GM20431 (cell line): Measurements from ENCODE around the gene GARIN5B.
"Not testable (repeated sequence)": the region's sequence is repeated elsewhere in the genome, so short reads cannot be mapped to it uniquely, and the experiment has no call there.

ENCODE experiments used
- in situ Hi-C: fragments of 300-500 bp; cut with MseI, MboI; formaldehyde crosslinking; loops from one replicate; pipeline ENCODE4 v1.15.0; 2020; ENCODE audit warnings: low sequenced_read_pairs; ENCODE audit not compliant: unreplicated experiment

GARIN5B gene

DNA sequence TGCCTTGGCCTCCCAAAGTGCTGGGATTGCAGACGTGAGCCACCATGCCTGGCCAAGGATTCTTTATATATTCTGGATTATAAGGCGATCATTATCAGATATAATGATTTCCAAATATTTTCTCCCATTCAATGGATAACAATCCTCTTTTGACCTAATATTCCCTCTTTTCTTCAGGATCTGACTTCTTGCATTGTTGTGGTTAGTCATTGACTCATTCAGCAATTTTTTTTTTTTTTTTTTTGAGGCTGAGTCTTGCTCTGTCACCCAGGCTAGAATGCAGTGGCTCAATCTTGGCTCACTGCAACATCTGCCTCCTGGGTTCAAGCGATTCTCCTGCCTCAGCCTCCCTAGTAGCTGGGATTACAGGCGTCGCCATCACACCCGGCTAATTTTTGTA lies 33.3 kb downstream of the GARIN5B start:
- in situ Hi-C loops, result not testable (repeated sequence)

DNA sequence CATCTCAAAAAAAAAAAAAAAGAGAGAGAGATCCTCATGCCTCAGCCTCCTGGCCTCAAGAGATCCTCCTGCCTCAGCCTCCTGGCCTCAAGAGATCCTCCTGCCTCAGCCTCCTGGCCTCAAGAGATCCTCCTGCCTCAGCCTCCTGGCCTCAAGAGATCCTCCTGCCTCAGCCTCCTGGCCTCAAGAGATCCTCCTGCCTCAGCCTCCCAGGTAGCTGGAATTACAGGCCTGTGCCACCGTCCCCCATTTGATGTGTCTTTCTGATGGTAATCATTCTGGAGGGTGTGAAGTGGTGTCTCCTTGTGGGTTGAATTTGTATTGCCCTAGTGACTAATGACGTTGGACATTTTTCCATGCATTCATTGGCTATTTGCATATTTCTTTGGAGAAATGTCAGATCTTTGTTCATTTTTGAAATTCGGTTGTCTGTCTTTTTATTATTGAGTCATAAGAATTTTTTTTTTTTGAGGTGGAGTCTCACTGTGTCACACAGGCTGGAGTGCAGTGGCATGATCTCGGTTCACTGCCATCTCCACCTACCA lies 34.2 kb downstream of the GARIN5B start:
- in situ Hi-C loops, result not testable (repeated sequence)

DNA sequence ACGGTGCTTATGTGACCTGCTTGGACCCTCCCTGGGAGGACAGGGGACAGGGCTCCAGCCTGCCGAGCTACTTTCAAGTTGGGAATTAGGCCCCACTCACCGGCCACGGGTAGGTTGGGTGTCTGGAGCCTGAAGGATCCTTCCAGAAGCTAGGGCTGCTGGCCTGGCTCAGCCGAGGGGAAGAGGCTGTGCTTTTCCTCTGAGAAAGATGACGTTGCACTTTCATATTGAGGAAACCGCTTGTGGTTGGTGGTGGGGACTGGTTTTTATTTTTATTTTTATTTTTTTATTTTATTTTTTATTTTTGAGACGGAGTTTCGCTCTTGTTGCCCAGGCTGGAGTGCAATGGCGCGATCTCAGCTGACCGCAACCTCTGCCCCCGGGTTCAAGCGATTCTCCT lies 37.9 kb downstream of the GARIN5B start, which contains the start of gene TMEM150B:
TMEM150B (minus strand) TSS at position 170 of the 400 bp plus-strand sequence. CDS start 4,305 bp downstream, outside the sequence.
- in situ Hi-C loops, result no loop called here

- in situ Hi-C loops, result no loop called here
These were observed 38.4 kb downstream of the GARIN5B start for GRCh38 chr19:55324662-55325061.

DNA sequence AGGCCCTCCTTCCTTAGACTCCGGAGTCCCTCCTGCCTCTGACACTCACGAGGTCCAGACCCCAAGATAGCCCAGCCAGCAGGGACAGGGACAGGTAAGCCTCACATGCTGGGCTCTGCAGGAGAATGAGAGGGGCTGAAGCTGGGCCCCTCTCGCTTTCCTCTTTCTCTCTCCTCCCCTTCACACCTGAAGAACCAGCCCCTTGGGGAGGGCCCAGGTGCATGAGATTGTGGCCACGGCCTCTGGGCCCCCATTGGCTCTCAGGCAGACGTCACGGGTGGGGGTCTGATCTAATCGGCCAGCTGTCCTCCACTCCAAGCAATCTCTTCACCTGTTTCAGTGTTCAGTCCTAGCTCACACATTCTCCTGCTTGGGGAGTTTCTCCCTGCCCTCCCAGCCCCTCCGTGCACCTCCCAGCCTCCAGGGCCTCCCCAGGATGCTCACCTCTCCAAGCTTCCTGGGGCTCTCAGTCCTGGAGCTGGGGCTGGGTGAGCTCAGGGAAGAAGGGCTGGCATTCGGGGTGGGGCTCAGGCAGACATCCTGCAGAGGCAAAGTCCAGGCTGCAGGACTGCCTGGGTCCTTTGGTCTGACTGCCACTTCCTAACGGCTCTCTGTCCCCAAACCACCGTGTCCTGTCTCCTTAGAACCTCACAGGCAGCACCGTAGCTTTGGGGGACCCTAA lies 40.7 kb downstream of the GARIN5B start:
- in situ Hi-C loops, result no loop called here

DNA sequence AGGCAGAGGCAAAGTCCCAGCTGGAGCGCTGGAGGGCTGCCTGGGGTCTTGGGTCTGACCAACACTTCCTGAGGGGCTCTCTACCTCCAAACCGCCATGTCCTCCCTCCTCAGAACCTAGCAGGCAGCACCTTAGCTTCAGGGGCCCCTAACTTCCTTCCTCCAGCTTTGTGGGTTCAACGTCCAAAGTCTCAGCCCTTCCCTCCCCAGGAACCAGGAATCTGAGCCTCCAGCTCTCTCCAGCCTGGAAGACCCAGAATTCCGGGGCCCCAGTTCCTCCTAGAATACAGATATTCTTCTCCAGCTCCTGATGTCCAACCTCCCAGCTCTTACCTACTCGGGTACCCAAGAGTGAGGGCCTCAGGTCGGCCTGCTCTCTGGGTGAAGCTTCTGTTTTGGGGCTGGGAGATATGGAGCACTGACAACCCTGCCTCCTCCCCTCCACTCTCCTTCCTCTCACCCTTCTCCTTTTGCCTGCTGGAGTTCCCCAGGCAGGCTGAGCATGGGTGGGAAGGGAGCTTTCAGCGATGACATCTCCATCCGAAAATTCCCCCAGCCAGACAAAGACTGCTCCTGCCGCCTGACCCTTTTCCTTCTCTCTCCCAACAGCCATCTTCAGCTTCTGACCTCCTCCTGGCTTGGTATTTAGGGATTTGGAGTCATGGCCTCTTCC lies 41.5 kb downstream of the GARIN5B start:
- in situ Hi-C loops, result no loop called here

DNA sequence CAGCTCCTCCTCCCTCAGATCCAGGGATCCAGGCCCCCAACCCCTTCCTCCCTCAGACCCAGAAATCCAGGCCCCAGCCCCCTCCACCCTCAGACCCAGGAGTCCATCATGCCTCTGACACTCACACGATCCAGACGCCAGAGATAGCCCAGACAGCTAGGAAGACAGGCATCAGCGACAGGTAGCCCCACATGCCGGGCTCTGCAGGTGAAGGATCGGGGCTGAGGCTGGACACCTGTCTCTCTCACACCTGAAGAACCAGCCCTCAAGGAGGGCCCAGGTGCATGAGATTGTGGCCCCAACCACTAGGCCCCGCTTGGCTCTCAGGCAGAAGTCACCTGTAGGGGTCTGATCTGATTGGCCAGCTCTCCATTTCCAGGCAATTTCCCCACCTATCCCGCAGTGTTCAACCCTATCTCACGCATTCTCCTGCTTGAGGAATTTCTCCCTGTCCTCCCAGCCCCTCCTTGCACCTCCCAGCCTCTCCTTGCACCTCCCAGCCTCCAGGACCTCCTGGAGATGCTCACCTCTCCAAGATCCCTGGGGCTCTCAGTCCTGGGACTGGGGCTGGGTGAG lies 42.1 kb downstream of the GARIN5B start:
- in situ Hi-C loops, result no loop called here

GRCh38 chr19:55319785-55320184 lies 43.3 kb downstream of the GARIN5B start:
- in situ Hi-C loops, result no loop called here

DNA sequence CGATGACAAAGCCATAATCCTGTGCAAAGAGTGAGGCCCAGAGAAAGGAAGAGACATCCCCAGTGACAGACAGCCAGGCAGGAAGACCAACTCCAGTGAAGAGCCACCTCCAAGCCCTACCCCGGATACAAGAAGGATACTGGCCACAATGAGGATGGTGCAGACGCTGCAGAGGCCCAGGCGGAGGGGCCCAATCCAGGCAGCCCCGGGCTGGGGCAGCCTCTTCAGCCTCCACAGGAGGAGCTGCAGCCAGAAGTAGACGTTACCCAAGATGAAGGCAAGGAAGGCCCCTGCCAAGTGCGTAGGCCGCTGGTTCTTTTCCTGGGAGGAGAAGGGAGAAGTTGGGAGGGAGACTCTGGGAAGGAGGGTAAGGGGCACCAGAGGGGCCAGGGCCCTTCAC lies 46.4 kb downstream of the GARIN5B start:
- in situ Hi-C loops, result no loop called here

DNA sequence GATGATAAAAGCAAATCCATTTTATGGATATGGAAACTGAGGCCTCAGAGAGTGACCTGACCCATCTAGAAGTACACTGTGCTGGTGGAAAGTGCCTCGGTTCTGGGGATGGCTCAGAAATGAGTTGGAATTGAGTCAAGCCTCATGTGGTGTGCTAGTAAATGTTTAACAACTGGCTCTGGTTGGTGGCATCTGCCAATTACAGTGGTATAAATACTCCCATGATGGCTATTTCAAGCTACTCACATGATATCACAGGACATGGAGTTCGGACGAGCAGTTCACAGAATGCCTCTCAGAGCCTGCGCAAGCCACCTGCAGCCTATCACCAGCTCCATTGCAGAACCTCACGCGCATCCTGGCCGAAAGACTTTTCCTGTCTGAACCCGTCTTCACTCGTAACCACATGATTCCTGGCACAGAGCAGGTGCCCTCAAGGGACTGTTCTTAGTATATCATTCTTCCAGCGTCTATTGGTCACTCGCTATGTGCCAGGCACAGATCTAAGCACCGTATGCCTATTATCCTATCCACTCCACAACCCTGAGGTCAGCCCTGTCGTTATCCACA lies 47.0 kb downstream of the GARIN5B start:
- in situ Hi-C loops, result no loop called here

DNA sequence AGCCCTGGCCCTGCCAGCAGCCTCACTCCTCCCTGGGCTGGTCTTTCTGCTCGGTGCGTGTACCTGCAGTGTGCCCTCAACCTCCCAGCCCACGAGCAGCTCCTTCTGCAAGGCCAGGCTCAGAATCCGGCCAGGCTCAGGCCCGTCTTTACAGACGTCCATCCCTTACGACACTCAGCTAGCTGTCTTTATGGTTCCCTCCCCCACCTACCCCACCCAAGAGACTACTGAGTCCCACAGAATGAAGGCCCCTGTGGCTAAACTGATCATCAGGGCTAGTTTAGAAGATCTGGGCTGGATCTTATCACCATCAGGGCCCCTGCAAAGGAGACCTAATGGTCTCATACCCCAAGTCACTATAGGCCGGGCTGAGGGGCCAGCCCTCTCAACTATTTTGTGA lies 48.7 kb downstream of the GARIN5B start:
- in situ Hi-C loops, result no loop called here

GRCh38 chr19:55312621-55313512 lies 50.2 kb downstream of the GARIN5B start:
- in situ Hi-C loops, result no loop called here

DNA sequence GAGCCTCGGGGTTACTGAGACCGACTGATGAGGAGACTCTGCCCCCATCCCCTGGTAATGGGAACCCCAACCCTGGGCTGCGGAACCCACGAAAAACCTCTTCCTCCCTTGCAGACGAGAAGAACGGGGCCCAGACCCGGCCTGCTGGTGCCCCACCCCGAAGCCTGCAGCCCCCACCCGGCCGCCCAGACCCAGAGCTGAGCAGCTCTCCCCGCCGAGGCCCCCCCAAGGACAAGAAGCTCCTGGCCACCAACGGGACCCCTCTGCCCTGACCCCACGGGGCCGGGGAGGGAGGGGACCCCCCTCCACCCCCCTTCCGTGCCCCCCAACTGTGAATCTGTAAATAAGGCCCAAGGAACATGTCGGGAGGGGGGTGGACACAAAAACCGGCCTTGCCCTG lies 51.3 kb downstream of the GARIN5B start:
- in situ Hi-C loops, result no loop called here

- in situ Hi-C loops, result no loop called here
These were observed 51.7 kb downstream of the GARIN5B start for GRCh38 chr19:55311397-55311796.

- in situ Hi-C loops, result no loop called here
These were observed 52.6 kb downstream of the GARIN5B start for GRCh38 chr19:55310498-55310897.

- in situ Hi-C loops, result no loop called here
These were observed 53.6 kb downstream of the GARIN5B start for GRCh38 chr19:55309448-55309847.

DNA sequence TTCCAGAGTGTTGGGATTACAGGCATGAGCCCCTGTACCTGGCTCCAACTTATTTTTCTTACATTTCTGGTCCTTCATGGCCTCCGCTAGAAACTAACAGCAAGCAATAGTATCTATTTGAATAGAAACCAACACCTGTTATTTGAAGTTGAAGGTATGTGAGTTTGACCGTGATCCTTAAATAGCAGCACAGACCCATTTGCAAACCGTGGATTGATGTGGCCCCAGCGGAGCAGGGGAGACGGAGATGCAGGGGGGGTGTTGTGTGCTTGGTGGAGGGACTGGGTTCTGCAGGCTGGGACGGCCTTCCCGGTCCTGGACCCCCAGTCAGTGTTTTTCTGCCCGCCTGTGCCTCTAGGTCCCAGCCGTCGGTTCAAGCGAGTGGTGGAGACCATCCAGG lies 54.8 kb downstream of the GARIN5B start:
- in situ Hi-C loops, result no loop called here

GRCh38 chr19:55306712-55307111 lies 56.3 kb downstream of the GARIN5B start:
- in situ Hi-C loops, result no loop called here

- in situ Hi-C loops, result no loop called here
These were observed 57.0 kb downstream of the GARIN5B start for GRCh38 chr19:55305983-55306562.
